CD4-positive, alpha-beta T cell (primary cell): ENCODE measurements around the gene WNK1. TPM values are rescaled to one million over a fixed set of nuclear protein-coding genes. Genes with fewer than 3 reads are reported as not detected.

Experiments
- ATAC-seq: fragments of 200-7000 bp; cut with Tn5 transposase; one replicate; pipeline ENCODE4 v1.10.0; 2022; ENCODE audit warnings: mild to moderate bottlenecking; ENCODE audit not compliant: poor library complexity
- CTCF ChIA-PET: fragments of 350-600 bp; sonication (Branson Sonifier 250); formaldehyde crosslinking; loops from one replicate; lab custom pipeline; 2021; ENCODE audit warnings: antibody characterized with exemption, inconsistent platforms; lab: Charles Lee
- POLR2A ChIA-PET: fragments of 350-600 bp; sonication (Branson Sonifier 250); formaldehyde crosslinking; loops from one replicate; lab custom pipeline; 2021; ENCODE audit warnings: antibody characterized with exemption, inconsistent platforms; lab: Charles Lee
- DNase-seq, 14 experiments: peaks; one replicate each; pipeline ENCODE4 v3.0.0-alpha.2; 2013 to 2020; ENCODE audit warnings: mixed read lengths in 2 of 14
- H3K27ac ChIP-seq, 2 donors: one replicate each; pipeline versions ENCODE4 v1.5.1 to v1.7.0; 2013; ENCODE audit warnings: low read length in 2 of 2, low read depth in 1 of 2, mild to moderate bottlenecking in 1 of 2
- H3K27me3 ChIP-seq, 2 experiments: 1 replicate in 1 of 2; 2 replicates in 1 of 2; pipeline versions ENCODE4 v1.6.1 to v1.7.0; 2013; ENCODE audit warnings: low read length in 2 of 2, control low read depth in 1 of 2, mild to moderate bottlenecking in 1 of 2, moderate library complexity in 1 of 2; ENCODE audit not compliant: insufficient read depth in 2 of 2, control insufficient read depth in 1 of 2
- H3K36me3 ChIP-seq: one replicate; pipeline ENCODE4 v1.6.1; 2013; ENCODE audit warnings: low read length, control low read depth; ENCODE audit not compliant: insufficient read depth
- H3K4me1 ChIP-seq: one replicate; pipeline ENCODE4 v1.6.1; 2013; ENCODE audit warnings: low read length, control low read depth; ENCODE audit not compliant: insufficient read depth
- H3K4me3 ChIP-seq: one replicate; pipeline ENCODE4 v1.5.1; 2013; ENCODE audit warnings: mild to moderate bottlenecking, low read length, moderate library complexity
- H3K9me3 ChIP-seq, 2 experiments: 1 replicate in 1 of 2; 2 replicates in 1 of 2; pipeline versions ENCODE4 v1.6.1 to v1.7.0; 2013; ENCODE audit warnings: low read length in 2 of 2, mild to moderate bottlenecking in 2 of 2, control low read depth in 1 of 2, moderate library complexity in 1 of 2; ENCODE audit not compliant: control insufficient read depth in 1 of 2, insufficient read depth in 1 of 2
- H3K27ac Mint-ChIP-seq: one replicate; pipeline ENCODE4 v1.8.0; 2020; ENCODE audit warnings: mixed read lengths
- H3K27me3 Mint-ChIP-seq: one replicate; pipeline ENCODE4 v1.8.0; 2021; ENCODE audit warnings: mixed read lengths
- H3K36me3 Mint-ChIP-seq: one replicate; pipeline ENCODE4 v1.8.0; 2021; ENCODE audit warnings: low read depth, mixed read lengths
- H3K4me1 Mint-ChIP-seq: one replicate; pipeline ENCODE4 v1.8.0; 2021; ENCODE audit warnings: low read depth, mixed read lengths
- H3K4me3 Mint-ChIP-seq: one replicate; pipeline ENCODE4 v1.8.0; 2020; ENCODE audit warnings: mild to moderate bottlenecking, mixed read lengths
- H3K9me3 Mint-ChIP-seq: one replicate; pipeline ENCODE4 v1.8.0; 2020; ENCODE audit warnings: mixed read lengths
- intact Hi-C, 2 experiments: fragments of 100-400 bp; cut with DNase I in 1 of 2; cut with micrococcal nuclease in 1 of 2; formaldehyde crosslinking; loops; one replicate each; pipeline versions ENCODE4 v1.15.1 to v1.9.0; 2023 to 2025; cut with DNase I, micrococcal nuclease
- total RNA-seq, 174 experiments: library from RNA in 2 of 174; stranded (reverse) in 2 of 174; gene quantifications; one replicate each; pipeline ENCODE4 v1.2.3 and lab custom pipeline; 2021 to 2026
- TF ChIP-seq, protein P1 (sequence below): fragments of 200-600 bp; IDR thresholded peaks from one replicate; pipeline ENCODE4 v1.8.0; 2022; ENCODE audit warnings: antibody characterized with exemption, mild to moderate bottlenecking

Gene WNK1
- total RNA-seq, 2 experiments from 2014 or later, result 193 to 198 TPM

DNA sequence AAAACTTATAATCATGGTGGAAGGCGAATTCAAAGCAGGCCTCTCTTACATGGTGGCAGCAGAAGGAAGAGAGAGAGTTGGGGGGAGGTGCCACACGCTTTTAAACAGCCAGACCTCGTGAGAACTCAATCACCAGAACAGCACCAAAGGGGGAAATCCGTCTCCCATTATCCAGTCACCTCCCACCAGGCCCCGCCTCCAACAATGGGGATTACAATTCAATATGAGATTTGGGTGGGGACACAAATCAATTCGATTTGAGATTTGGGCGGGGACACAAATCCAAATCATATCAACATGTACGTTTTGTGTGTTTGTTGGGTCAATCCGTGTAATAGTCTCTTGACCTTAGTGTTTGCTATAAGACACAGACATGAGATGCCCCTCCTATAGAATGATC, 21.8 kb upstream of the WNK1 start:
- peaks cover 59% of the 10 kb centered on the region for H3K4me1 Mint-ChIP-seq

DNA sequence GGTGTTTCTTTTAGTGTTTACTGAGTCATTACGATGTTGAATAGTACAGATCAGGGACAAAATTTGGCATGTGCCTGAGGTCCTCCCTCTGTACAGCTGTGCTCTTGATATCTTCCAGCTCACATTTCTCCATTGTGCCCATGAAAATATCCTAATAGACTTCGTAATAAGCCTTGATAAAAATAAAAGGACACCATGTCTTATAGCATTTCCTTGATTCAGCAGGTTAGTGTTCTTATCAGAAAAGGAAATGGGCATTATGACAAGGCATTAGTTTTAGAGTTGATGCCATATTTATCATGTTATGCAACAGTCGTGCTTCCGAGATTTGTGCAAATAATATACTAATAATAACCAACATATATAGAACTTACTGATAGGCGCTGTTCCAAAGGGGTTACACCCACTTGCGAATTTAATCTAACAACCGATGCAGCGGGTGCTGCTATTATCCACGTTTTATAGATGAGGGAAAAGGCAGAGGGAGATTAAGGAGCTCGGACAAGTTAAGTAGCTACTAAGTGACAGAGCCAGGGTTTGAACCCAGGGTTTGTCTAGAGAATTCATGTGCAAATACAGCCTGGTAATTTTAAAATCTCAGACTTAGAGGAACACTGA, 15.1 kb upstream of the WNK1 start:
- TF ChIP-seq, protein P1, sequence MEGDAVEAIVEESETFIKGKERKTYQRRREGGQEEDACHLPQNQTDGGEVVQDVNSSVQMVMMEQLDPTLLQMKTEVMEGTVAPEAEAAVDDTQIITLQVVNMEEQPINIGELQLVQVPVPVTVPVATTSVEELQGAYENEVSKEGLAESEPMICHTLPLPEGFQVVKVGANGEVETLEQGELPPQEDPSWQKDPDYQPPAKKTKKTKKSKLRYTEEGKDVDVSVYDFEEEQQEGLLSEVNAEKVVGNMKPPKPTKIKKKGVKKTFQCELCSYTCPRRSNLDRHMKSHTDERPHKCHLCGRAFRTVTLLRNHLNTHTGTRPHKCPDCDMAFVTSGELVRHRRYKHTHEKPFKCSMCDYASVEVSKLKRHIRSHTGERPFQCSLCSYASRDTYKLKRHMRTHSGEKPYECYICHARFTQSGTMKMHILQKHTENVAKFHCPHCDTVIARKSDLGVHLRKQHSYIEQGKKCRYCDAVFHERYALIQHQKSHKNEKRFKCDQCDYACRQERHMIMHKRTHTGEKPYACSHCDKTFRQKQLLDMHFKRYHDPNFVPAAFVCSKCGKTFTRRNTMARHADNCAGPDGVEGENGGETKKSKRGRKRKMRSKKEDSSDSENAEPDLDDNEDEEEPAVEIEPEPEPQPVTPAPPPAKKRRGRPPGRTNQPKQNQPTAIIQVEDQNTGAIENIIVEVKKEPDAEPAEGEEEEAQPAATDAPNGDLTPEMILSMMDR, result no peak
- Histone ChIP-seq H3K9me3 (no peaks in the 10 kb centered on the region), H3K27me3 (no peaks in the 10 kb centered on the region), H3K36me3 (no peaks in the 10 kb centered on the region), H3K27ac (no peak overlapping the region), H3K4me3 (no peak overlapping the region), H3K4me1 (no peaks in the 10 kb centered on the region)
- no peak overlapping the region for H3K27ac Mint-ChIP-seq
- POLR2A ChIA-PET, result interaction anchor here (1.1 to 2.3 kb wide), 2 partner anchors 9 to 14 kb away, joined by 3 to 6 read pairs; no protein-coding TSS in a partner anchor
- no peaks in the 10 kb centered on the region for H3K27me3 Mint-ChIP-seq
- ATAC-seq (no peak), DNase-seq (no peak)
- no peaks in the 10 kb centered on the region for H3K9me3 Mint-ChIP-seq
- H3K4me1 Mint-ChIP-seq, result no peaks in the 10 kb centered on the region
- H3K4me3 Mint-ChIP-seq, result no peak overlapping the region
- CTCF ChIA-PET, result interaction anchor here (1.2 kb wide), 1 partner anchor 14 kb away, joined by 3 read pairs; no protein-coding TSS in a partner anchor
- intact Hi-C loops, result no loop called here
- H3K36me3 Mint-ChIP-seq, result no peaks in the 10 kb centered on the region

More for the DNA sequence above, 21.8 kb upstream of the WNK1 start:
- POLR2A ChIA-PET, result interaction anchor here (1.5 to 8.9 kb wide), 3 partner anchors 22 to 57 kb away, joined by 3 to 166 read pairs (median 7); partner anchors contain the start of gene WNK1
- no peaks in the 10 kb centered on the region for H3K9me3 Mint-ChIP-seq
- no peak for ATAC-seq
- no peaks in the 10 kb centered on the region for H3K9me3 ChIP-seq
- H3K36me3 ChIP-seq, result no peaks in the 10 kb centered on the region
- H3K36me3 Mint-ChIP-seq, result no peaks in the 10 kb centered on the region
- CTCF ChIA-PET, result interaction anchor here (1.3 kb wide), 1 partner anchor 21 kb away, joined by 3 read pairs; no protein-coding TSS in a partner anchor
- intact Hi-C loops, result no loop called here
- no peaks in the 10 kb centered on the region for H3K27me3 ChIP-seq
- TF ChIP-seq, protein P1, result no peak
- H3K27ac ChIP-seq, result peak overlapping the region; percentile 15 to 49
- no peaks in the 10 kb centered on the region for H3K27me3 Mint-ChIP-seq
- H3K4me3 Mint-ChIP-seq, result no peak overlapping the region
- H3K4me1 ChIP-seq, result peaks cover 38% of the 10 kb centered on the region
- H3K4me3 ChIP-seq, result no peak overlapping the region
- peak overlapping the region; percentile 87 for H3K27ac Mint-ChIP-seq
- no peak for DNase-seq

DNA sequence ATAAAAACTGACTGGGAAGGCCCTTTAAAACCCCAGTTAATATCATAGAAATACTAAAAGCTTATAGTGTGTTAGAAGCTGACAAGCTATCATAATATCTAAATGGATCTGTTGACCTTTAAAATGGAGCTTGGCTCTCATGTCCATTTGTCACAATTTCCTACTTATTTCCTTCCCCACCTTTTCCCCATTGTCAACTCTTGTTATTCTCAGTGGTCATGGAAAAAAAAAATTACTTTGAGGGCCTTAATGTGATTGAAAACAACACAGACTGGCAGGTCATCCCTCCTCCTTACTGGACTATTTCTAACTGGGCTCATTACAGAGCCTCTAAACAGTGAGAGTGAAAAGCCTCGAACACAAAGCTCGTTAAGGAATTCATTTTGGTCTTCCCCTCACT, 13.7 kb upstream of the WNK1 start:
- no peaks in the 10 kb centered on the region for H3K27me3 ChIP-seq
- no peaks in the 10 kb centered on the region for H3K4me1 ChIP-seq
- intact Hi-C loops, result no loop called here
- Mint-ChIP-seq H3K27ac (no peak overlapping the region), H3K4me3 (no peak overlapping the region), H3K4me1 (peaks cover 7% of the 10 kb centered on the region), H3K9me3 (no peaks in the 10 kb centered on the region), H3K36me3 (no peaks in the 10 kb centered on the region), H3K27me3 (no peaks in the 10 kb centered on the region)
- H3K4me3 ChIP-seq, result no peak overlapping the region
- ChIA-PET CTCF (interaction anchor here (0.6 to 1.1 kb wide), 2 partner anchors 12 to 611 kb away, joined by 3 to 4 read pairs; no protein-coding TSS in a partner anchor), POLR2A (interaction anchor here (1.1 to 2.3 kb wide), 3 partner anchors 10 to 16 kb away, joined by 3 to 12 read pairs (median 6); no protein-coding TSS in a partner anchor)
- no peak overlapping the region for H3K27ac ChIP-seq
- ATAC-seq (no peak), DNase-seq (no peak)
- TF ChIP-seq, protein P1, result no peak
- H3K36me3 ChIP-seq, result no peaks in the 10 kb centered on the region
- no peaks in the 10 kb centered on the region for H3K9me3 ChIP-seq
